HFFc6 (cell line): Measurements from ENCODE around the gene SMARCE1. TPM values are rescaled to one million over a fixed set of nuclear protein-coding genes. Genes with fewer than 3 reads are reported as not detected.

Source experiments
- DNase-seq: peaks from one replicate; pipeline ENCODE4 v3.0.0-alpha.2; 2018
- H3K27ac Mint-ChIP-seq: 2 replicates; pipeline ENCODE4 v1.8.0; 2020; ENCODE audit warnings: mild to moderate bottlenecking, mixed read lengths
- H3K27me3 Mint-ChIP-seq: 2 replicates; pipeline ENCODE4 v1.8.0; 2021; ENCODE audit warnings: mild to moderate bottlenecking, moderate library complexity, mixed read lengths; ENCODE audit not compliant: insufficient read depth
- H3K36me3 Mint-ChIP-seq: 2 replicates; pipeline ENCODE4 v1.8.0; 2021; ENCODE audit warnings: low read depth, mixed read lengths
- H3K4me1 Mint-ChIP-seq: 2 replicates; pipeline ENCODE4 v1.8.0; 2020; ENCODE audit warnings: low read depth, mixed read lengths
- H3K4me3 Mint-ChIP-seq: 2 replicates; pipeline ENCODE4 v1.8.0; 2020; ENCODE audit warnings: mild to moderate bottlenecking, moderate library complexity, mixed read lengths
- H3K9me3 Mint-ChIP-seq: 2 replicates; pipeline ENCODE4 v1.8.0; 2020; ENCODE audit warnings: mild to moderate bottlenecking, mixed read lengths
- total RNA-seq, 6 experiments: library from RNA; stranded (reverse); fragmentation: NEBNext Ultra II Directional; extraction: Animal tissue kit (Norgen Biotek cat#: 25700); gene quantifications; 2 replicates in 1 of 6; 3 replicates in 5 of 6; pipeline ENCODE4 v1.2.3, GENCODE V29; 2021
- TF ChIP-seq, protein P1 (sequence below): fragments of 200-600 bp; sonication (generic); IDR thresholded peaks from 2 replicates; pipeline ENCODE4 v1.5.0; 2021; ENCODE audit warnings: antibody characterized with exemption, mild to moderate bottlenecking

The SMARCE1 gene
- total RNA-seq, 6 experiments from 2014 or later = 114 to 148 (median 139) TPM

DNA sequence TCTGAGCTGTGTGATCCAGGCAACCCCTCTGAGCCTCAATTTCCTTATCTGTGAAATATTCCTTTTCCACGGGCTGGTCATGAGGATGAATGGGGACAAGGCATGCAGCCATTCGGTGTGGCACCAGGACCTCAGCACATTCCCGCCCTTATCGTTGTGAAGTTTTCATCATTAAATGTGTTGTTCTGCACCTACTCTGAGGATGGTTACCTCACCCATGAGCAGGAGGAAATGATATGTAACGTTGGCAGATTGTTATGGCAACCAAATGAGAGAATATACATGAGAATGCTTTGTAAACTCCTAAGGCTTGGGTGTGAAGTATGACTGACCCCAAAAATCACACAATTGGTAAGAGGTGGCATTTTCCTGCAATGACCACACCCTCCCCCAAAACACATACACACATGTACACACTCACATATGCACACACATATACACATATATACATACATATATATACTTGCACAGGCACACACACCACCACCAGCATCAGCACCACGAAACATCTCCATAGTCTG is 39.5 kb downstream of the SMARCE1 start:
- no peak overlapping the region for H3K27ac Mint-ChIP-seq
- H3K9me3 Mint-ChIP-seq = no peaks in the 10 kb centered on the region

GRCh38 chr17:40607641-40608040 is 40.0 kb downstream of the SMARCE1 start:
- no peak overlapping the region for H3K4me3 Mint-ChIP-seq
- no peak for DNase-seq
- no peaks in the 10 kb centered on the region for H3K4me1 Mint-ChIP-seq
- no peaks in the 10 kb centered on the region for H3K36me3 Mint-ChIP-seq
- H3K27me3 Mint-ChIP-seq = peaks cover 31% of the 10 kb centered on the region
- TF ChIP-seq, protein P1, sequence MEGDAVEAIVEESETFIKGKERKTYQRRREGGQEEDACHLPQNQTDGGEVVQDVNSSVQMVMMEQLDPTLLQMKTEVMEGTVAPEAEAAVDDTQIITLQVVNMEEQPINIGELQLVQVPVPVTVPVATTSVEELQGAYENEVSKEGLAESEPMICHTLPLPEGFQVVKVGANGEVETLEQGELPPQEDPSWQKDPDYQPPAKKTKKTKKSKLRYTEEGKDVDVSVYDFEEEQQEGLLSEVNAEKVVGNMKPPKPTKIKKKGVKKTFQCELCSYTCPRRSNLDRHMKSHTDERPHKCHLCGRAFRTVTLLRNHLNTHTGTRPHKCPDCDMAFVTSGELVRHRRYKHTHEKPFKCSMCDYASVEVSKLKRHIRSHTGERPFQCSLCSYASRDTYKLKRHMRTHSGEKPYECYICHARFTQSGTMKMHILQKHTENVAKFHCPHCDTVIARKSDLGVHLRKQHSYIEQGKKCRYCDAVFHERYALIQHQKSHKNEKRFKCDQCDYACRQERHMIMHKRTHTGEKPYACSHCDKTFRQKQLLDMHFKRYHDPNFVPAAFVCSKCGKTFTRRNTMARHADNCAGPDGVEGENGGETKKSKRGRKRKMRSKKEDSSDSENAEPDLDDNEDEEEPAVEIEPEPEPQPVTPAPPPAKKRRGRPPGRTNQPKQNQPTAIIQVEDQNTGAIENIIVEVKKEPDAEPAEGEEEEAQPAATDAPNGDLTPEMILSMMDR = no peak
- H3K9me3 Mint-ChIP-seq = no peaks in the 10 kb centered on the region
- no peak overlapping the region for H3K27ac Mint-ChIP-seq

More for the DNA sequence above, 39.5 kb downstream of the SMARCE1 start:
- Mint-ChIP-seq H3K27me3 (peaks cover 33% of the 10 kb centered on the region), H3K4me1 (no peaks in the 10 kb centered on the region), H3K4me3 (no peak overlapping the region), H3K36me3 (no peaks in the 10 kb centered on the region)
- no peak for DNase-seq
- TF ChIP-seq, protein P1 = no peak

- Mint-ChIP-seq H3K27ac (no peak overlapping the region), H3K4me3 (no peak overlapping the region)
- TF ChIP-seq, protein P1 = no peak
Observed at GRCh38 chr17:40606548-40607353, 40.9 kb downstream of the SMARCE1 start.

GRCh38 chr17:40605306-40605705 is 42.3 kb downstream of the SMARCE1 start:
- Mint-ChIP-seq H3K27me3 (peaks cover 21% of the 10 kb centered on the region), H3K4me3 (no peak overlapping the region), H3K4me1 (no peaks in the 10 kb centered on the region), H3K36me3 (no peaks in the 10 kb centered on the region), H3K27ac (no peak overlapping the region), H3K9me3 (no peaks in the 10 kb centered on the region)
- TF ChIP-seq, protein P1 = no peak
- no peak for DNase-seq

More at GRCh38 chr17:40606548-40607353, 40.9 kb downstream of the SMARCE1 start:
- no peak for DNase-seq
- Mint-ChIP-seq H3K9me3 (no peaks in the 10 kb centered on the region), H3K36me3 (no peaks in the 10 kb centered on the region), H3K4me1 (no peaks in the 10 kb centered on the region), H3K27me3 (peaks cover 26% of the 10 kb centered on the region)

GRCh38 chr17:40604327-40605080 is 43.1 kb downstream of the SMARCE1 start:
- H3K4me3 Mint-ChIP-seq = no peak overlapping the region
- H3K27me3 Mint-ChIP-seq = peaks cover 27% of the 10 kb centered on the region
- no peaks in the 10 kb centered on the region for H3K4me1 Mint-ChIP-seq
- TF ChIP-seq, protein P1 = no peak
- H3K36me3 Mint-ChIP-seq = no peaks in the 10 kb centered on the region
- H3K27ac Mint-ChIP-seq = no peak overlapping the region
- no peaks in the 10 kb centered on the region for H3K9me3 Mint-ChIP-seq
- no peak for DNase-seq
